Kidney (tissue), 14 donors: ENCODE results near the gene CBR1. TPM values are rescaled to one million over a fixed set of nuclear protein-coding genes. Genes with fewer than 3 reads are reported as not detected.

Experiments
- DNase-seq, 5 donors: peaks; one replicate each; pipeline ENCODE4 v3.0.0-alpha.2; 2013 to 2020
- FAIRE-seq: peaks from 2 replicates; lab custom pipeline; 2012; peaks lifted over from hg19 to GRCh38; lab: Jason Lieb, UNC
- H3K27ac ChIP-seq, 2 donors: one replicate each; pipeline ENCODE4 v1.7.0; 2013; ENCODE audit warnings: low read depth in 2 of 2, low read length in 2 of 2, inconsistent platforms in 1 of 2
- H3K27me3 ChIP-seq: one replicate; pipeline ENCODE4 v1.7.1; 2013; ENCODE audit warnings: low read length, inconsistent platforms; ENCODE audit not compliant: control insufficient read depth, insufficient read depth
- H3K36me3 ChIP-seq, 3 donors: one replicate each; pipeline versions ENCODE4 v1.7.0 to v1.7.1; 2013; ENCODE audit warnings: low read length in 3 of 3, control low read depth in 1 of 3, inconsistent platforms in 1 of 3; ENCODE audit not compliant: insufficient read depth in 3 of 3, control insufficient read depth in 2 of 3
- H3K4me1 ChIP-seq, 3 donors: one replicate each; pipeline versions ENCODE4 v1.7.0 to v1.7.1; 2013; ENCODE audit warnings: low read length in 3 of 3, inconsistent platforms in 1 of 3, low read depth in 1 of 3; ENCODE audit not compliant: control insufficient read depth in 2 of 3, insufficient read depth in 2 of 3
- H3K4me3 ChIP-seq, 3 donors: one replicate each; pipeline versions ENCODE4 v1.7.0 to v1.8.1; 2013; ENCODE audit warnings: low read length in 3 of 3, control low read depth in 1 of 3, inconsistent platforms in 1 of 3
- H3K9ac ChIP-seq, 3 donors: one replicate each; pipeline versions ENCODE4 v1.7.0 to v1.7.1; 2013; ENCODE audit warnings: low read length in 3 of 3, control low read depth in 1 of 3, inconsistent platforms in 1 of 3
- H3K9me3 ChIP-seq, 3 donors: one replicate each; pipeline versions ENCODE4 v1.7.0 to v1.7.1; 2013; ENCODE audit warnings: low read length in 3 of 3, control low read depth in 1 of 3, inconsistent platforms in 1 of 3; ENCODE audit not compliant: control insufficient read depth in 2 of 3, insufficient read depth in 1 of 3
- CTCF ChIP-seq: IDR thresholded peaks from 3 replicates; pipeline ENCODE4 v1.5.1; 2012; ENCODE audit warnings: mild to moderate bottlenecking, moderate library complexity, borderline replicate concordance; ENCODE audit not compliant: insufficient read depth; ENCODE audit errors: extremely low read depth
- intact Hi-C: fragments of 100-400 bp; cut with DNase I; formaldehyde crosslinking; loops from one replicate; pipeline ENCODE4 v1.11.1; 2022
- polyA plus RNA-seq: library from polyadenylated mRNA; stranded (reverse); fragments of 350-450 nt; fragmentation: Illumina TruSeq; extraction: RNeasy Lipid Tissue Mini Kit (QIAGEN cat#74804); gene quantifications from one replicate; pipeline ENCODE4 v1.2.3, GENCODE V29; 2014; ENCODE audit warnings: low read depth, low replicate concordance; ENCODE audit not compliant: insufficient read depth
- total RNA-seq: library from RNA; stranded (reverse); fragmentation: NEBNext Ultra II Directional; extraction: Animal tissue kit (Norgen Biotek cat#: 25700); gene quantifications from one replicate; pipeline ENCODE4 v1.2.1, GENCODE V29; 2021
- donor health status: control.
- donor health status: control.
- donor health status: control.
- donor health status: control.
- donor health status: control.
- donor health status: DM: yes; HTN: yes; CAD: no.
- donor health status: Normal renal cell carcinoma (clear cell type).

Gene CBR1
- total and polyA plus RNA-seq, 2 donors from 2014 or later, result 94.3 to 379 TPM

GRCh38 chr21:36032647-36033406 lies 37.0 kb upstream of the CBR1 start:
- no peaks in the 10 kb centered on the region for H3K9me3 ChIP-seq
- H3K36me3 ChIP-seq, result peaks cover 0 to 13% (median 2%) of the 10 kb centered on the region in 3 donors
- no peak overlapping the region for H3K27ac ChIP-seq
- H3K4me1 ChIP-seq, result peaks cover 0 to 13% (median 6%) of the 10 kb centered on the region in 3 donors
- DNase-seq, result no peak
- no peak for FAIRE-seq
- intact Hi-C loops, result no loop called here
- no peaks in the 10 kb centered on the region for H3K27me3 ChIP-seq
- H3K4me3 ChIP-seq, result no peak overlapping the region
- TF ChIP-seq CTCF, result no peak
- H3K9ac ChIP-seq, result no peak overlapping the region

- no peak for DNase-seq
- intact Hi-C loops, result no loop called here
- H3K36me3 ChIP-seq, result peaks cover 2 to 13% (median 5%) of the 10 kb centered on the region in 3 donors
Observed at GRCh38 chr21:36034211-36034913, 35.5 kb upstream of the CBR1 start.

GRCh38 chr21:36035381-36035791 lies 34.4 kb upstream of the CBR1 start:
- FAIRE-seq, result no peak
- peaks cover 0 to 13% (median 6%) of the 10 kb centered on the region in 3 donors for H3K4me1 ChIP-seq
- H3K27me3 ChIP-seq, result no peaks in the 10 kb centered on the region
- H3K9me3 ChIP-seq, result no peaks in the 10 kb centered on the region
- peak overlapping the region in 1 of 3 donors; percentile 34 for H3K4me3 ChIP-seq
- peak; percentile 14 for TF ChIP-seq CTCF
- H3K27ac ChIP-seq, result peak overlapping the region; percentile 76 to 80
- peak in 4 of 5 donors; percentile 50 to 71 (median 64) for DNase-seq
- intact Hi-C loops, result no loop called here
- H3K36me3 ChIP-seq, result peaks cover 2 to 13% (median 6%) of the 10 kb centered on the region in 3 donors
- H3K9ac ChIP-seq, result peak overlapping the region in 1 of 3 donors; percentile 38

More at GRCh38 chr21:36034211-36034913, 35.5 kb upstream of the CBR1 start:
- Histone ChIP-seq H3K27ac (no peak overlapping the region), H3K27me3 (no peaks in the 10 kb centered on the region), H3K4me1 (peaks cover 0 to 13% (median 6%) of the 10 kb centered on the region in 3 donors), H3K9me3 (no peaks in the 10 kb centered on the region), H3K9ac (no peak overlapping the region), H3K4me3 (no peak overlapping the region)
- FAIRE-seq, result no peak
- TF ChIP-seq CTCF, result no peak
